ENCODE data around the gene SMYD2.

Gene SMYD2

GRCh38 chr1:214281021-214281719 is at the start of gene SMYD2:
Gene SMYD2, plus strand, starts transcription at chr1:214281159. Its CDS starts 96 bp downstream, at chr1:214281255.
- peak within 1 kb of the TSS; percentile 30 for H3K27ac ChIP-seq (ENCODE audit: low read length)
- peaks cover 67% of the 10 kb centered on the region for H3K27me3 ChIP-seq (ENCODE audit: insufficient read depth, low read length)
- no peaks in the 10 kb centered on the region for H3K36me3 ChIP-seq (ENCODE audit: insufficient read depth, low read depth, low read length)
- H3K9ac ChIP-seq (ENCODE audit: low read depth, low read length): peak within 1 kb of the TSS; percentile 83; the same call in 1 of the 2 replicates
- H3K4me1 ChIP-seq (ENCODE audit: insufficient read depth, low read length): peaks cover 16% of the 10 kb centered on the region
- H3K9me3 ChIP-seq (ENCODE audit: insufficient read depth, low read depth, low read length): no peaks in the 10 kb centered on the region
- H3K4me3 ChIP-seq (ENCODE audit: low read length): peak within 1 kb of the TSS; percentile 88

- H3K9ac ChIP-seq (ENCODE audit: low read depth, low read length): no peak overlapping the region
- no peaks in the 10 kb centered on the region for H3K4me1 ChIP-seq (ENCODE audit: insufficient read depth, low read length)
- no peak overlapping the region for H3K27ac ChIP-seq (ENCODE audit: low read length)
- no peaks in the 10 kb centered on the region for H3K27me3 ChIP-seq (ENCODE audit: insufficient read depth, low read length)
- H3K4me3 ChIP-seq (ENCODE audit: low read length): no peak overlapping the region
- H3K9me3 ChIP-seq (ENCODE audit: insufficient read depth, low read depth, low read length): no peaks in the 10 kb centered on the region
- no peaks in the 10 kb centered on the region for H3K36me3 ChIP-seq (ENCODE audit: insufficient read depth, low read depth, low read length)
These were observed 46.9 kb upstream of the SMYD2 start for GRCh38 chr1:214233856-214234634.

GRCh38 chr1:214234635-214235025 is 46.3 kb upstream of the SMYD2 start:
- no peaks in the 10 kb centered on the region for H3K27me3 ChIP-seq (ENCODE audit: insufficient read depth, low read length)

GRCh38 chr1:214236477-214236876 is 44.5 kb upstream of the SMYD2 start:
- Histone ChIP-seq H3K9me3 (ENCODE audit: insufficient read depth, low read depth, low read length) (no peaks in the 10 kb centered on the region), H3K36me3 (ENCODE audit: insufficient read depth, low read depth, low read length) (no peaks in the 10 kb centered on the region), H3K27me3 (ENCODE audit: insufficient read depth, low read length) (no peaks in the 10 kb centered on the region), H3K4me3 (ENCODE audit: low read length) (no peak overlapping the region), H3K4me1 (ENCODE audit: insufficient read depth, low read length) (no peaks in the 10 kb centered on the region), H3K27ac (ENCODE audit: low read length) (no peak overlapping the region), H3K9ac (ENCODE audit: low read depth, low read length) (no peak overlapping the region)

More at GRCh38 chr1:214234635-214235025, 46.3 kb upstream of the SMYD2 start:
- Histone ChIP-seq H3K9ac (ENCODE audit: low read depth, low read length) (no peak overlapping the region), H3K27ac (ENCODE audit: low read length) (no peak overlapping the region), H3K9me3 (ENCODE audit: insufficient read depth, low read depth, low read length) (no peaks in the 10 kb centered on the region), H3K36me3 (ENCODE audit: insufficient read depth, low read depth, low read length) (no peaks in the 10 kb centered on the region), H3K4me1 (ENCODE audit: insufficient read depth, low read length) (no peaks in the 10 kb centered on the region), H3K4me3 (ENCODE audit: low read length) (no peak overlapping the region)

GRCh38 chr1:214241060-214241459 is 39.9 kb upstream of the SMYD2 start:
- Histone ChIP-seq H3K27ac (ENCODE audit: low read length) (no peak overlapping the region), H3K4me1 (ENCODE audit: insufficient read depth, low read length) (no peaks in the 10 kb centered on the region), H3K4me3 (ENCODE audit: low read length) (no peak overlapping the region), H3K9ac (ENCODE audit: low read depth, low read length) (no peak overlapping the region), H3K27me3 (ENCODE audit: insufficient read depth, low read length) (no peaks in the 10 kb centered on the region), H3K36me3 (ENCODE audit: insufficient read depth, low read depth, low read length) (no peaks in the 10 kb centered on the region), H3K9me3 (ENCODE audit: insufficient read depth, low read depth, low read length) (no peaks in the 10 kb centered on the region)

GRCh38 chr1:214244252-214244651 is 36.7 kb upstream of the SMYD2 start:
- H3K27me3 ChIP-seq (ENCODE audit: insufficient read depth, low read length): no peaks in the 10 kb centered on the region
- H3K4me1 ChIP-seq (ENCODE audit: insufficient read depth, low read length): peaks cover 8% of the 10 kb centered on the region
- no peaks in the 10 kb centered on the region for H3K9me3 ChIP-seq (ENCODE audit: insufficient read depth, low read depth, low read length)
- no peak overlapping the region for H3K4me3 ChIP-seq (ENCODE audit: low read length)
- no peak overlapping the region for H3K27ac ChIP-seq (ENCODE audit: low read length)
- no peaks in the 10 kb centered on the region for H3K36me3 ChIP-seq (ENCODE audit: insufficient read depth, low read depth, low read length)
- no peak overlapping the region for H3K9ac ChIP-seq (ENCODE audit: low read depth, low read length)

GRCh38 chr1:214244841-214245240 is 36.1 kb upstream of the SMYD2 start:
- no peak overlapping the region for H3K27ac ChIP-seq (ENCODE audit: low read length)
- H3K9ac ChIP-seq (ENCODE audit: low read depth, low read length): no peak overlapping the region
- H3K36me3 ChIP-seq (ENCODE audit: insufficient read depth, low read depth, low read length): no peaks in the 10 kb centered on the region
- peaks cover 10% of the 10 kb centered on the region for H3K4me1 ChIP-seq (ENCODE audit: insufficient read depth, low read length)
- H3K9me3 ChIP-seq (ENCODE audit: insufficient read depth, low read depth, low read length): no peaks in the 10 kb centered on the region
- no peak overlapping the region for H3K4me3 ChIP-seq (ENCODE audit: low read length)
- H3K27me3 ChIP-seq (ENCODE audit: insufficient read depth, low read length): no peaks in the 10 kb centered on the region

- Histone ChIP-seq H3K4me3 (ENCODE audit: low read length) (no peak overlapping the region), H3K9me3 (ENCODE audit: insufficient read depth, low read depth, low read length) (no peaks in the 10 kb centered on the region), H3K27me3 (ENCODE audit: insufficient read depth, low read length) (no peaks in the 10 kb centered on the region), H3K27ac (ENCODE audit: low read length) (no peak overlapping the region), H3K9ac (ENCODE audit: low read depth, low read length) (no peak overlapping the region), H3K4me1 (ENCODE audit: insufficient read depth, low read length) (peaks cover 10% of the 10 kb centered on the region), H3K36me3 (ENCODE audit: insufficient read depth, low read depth, low read length) (no peaks in the 10 kb centered on the region)
These were observed 33.4 kb upstream of the SMYD2 start for GRCh38 chr1:214247501-214248041.

GRCh38 chr1:214248311-214249085 is 32.5 kb upstream of the SMYD2 start:
- Histone ChIP-seq H3K36me3 (ENCODE audit: insufficient read depth, low read depth, low read length) (no peaks in the 10 kb centered on the region), H3K9me3 (ENCODE audit: insufficient read depth, low read depth, low read length) (no peaks in the 10 kb centered on the region), H3K4me3 (ENCODE audit: low read length) (no peak overlapping the region), H3K27ac (ENCODE audit: low read length) (no peak overlapping the region), H3K9ac (ENCODE audit: low read depth, low read length) (no peak overlapping the region), H3K4me1 (ENCODE audit: insufficient read depth, low read length) (peaks cover 10% of the 10 kb centered on the region), H3K27me3 (ENCODE audit: insufficient read depth, low read length) (no peaks in the 10 kb centered on the region)

GRCh38 chr1:214249651-214250050 is 31.3 kb upstream of the SMYD2 start:
- H3K27me3 ChIP-seq (ENCODE audit: insufficient read depth, low read length): no peaks in the 10 kb centered on the region
- H3K9ac ChIP-seq (ENCODE audit: low read depth, low read length): no peak overlapping the region
- no peaks in the 10 kb centered on the region for H3K9me3 ChIP-seq (ENCODE audit: insufficient read depth, low read depth, low read length)
- H3K4me1 ChIP-seq (ENCODE audit: insufficient read depth, low read length): peaks cover 10% of the 10 kb centered on the region
- no peak overlapping the region for H3K4me3 ChIP-seq (ENCODE audit: low read length)
- no peak overlapping the region for H3K27ac ChIP-seq (ENCODE audit: low read length)
- no peaks in the 10 kb centered on the region for H3K36me3 ChIP-seq (ENCODE audit: insufficient read depth, low read depth, low read length)

GRCh38 chr1:214251354-214251753 is 29.6 kb upstream of the SMYD2 start:
- Histone ChIP-seq H3K4me1 (ENCODE audit: insufficient read depth, low read length) (peaks cover 10% of the 10 kb centered on the region), H3K27me3 (ENCODE audit: insufficient read depth, low read length) (no peaks in the 10 kb centered on the region), H3K27ac (ENCODE audit: low read length) (no peak overlapping the region), H3K4me3 (ENCODE audit: low read length) (no peak overlapping the region), H3K9me3 (ENCODE audit: insufficient read depth, low read depth, low read length) (no peaks in the 10 kb centered on the region), H3K36me3 (ENCODE audit: insufficient read depth, low read depth, low read length) (no peaks in the 10 kb centered on the region), H3K9ac (ENCODE audit: low read depth, low read length) (no peak overlapping the region)

All from iPS-20b (cell line).